Neural progenitor cell (in vitro differentiated cells): Measurements from ENCODE around the gene STK24.

Experiments used
- CTCF ChIP-seq: fragments of 200-600 bp; sonication (generic); IDR thresholded peaks from 2 replicates; pipeline ENCODE4 v1.5.1; 2017; ENCODE audit warnings: antibody characterized with exemption, mild to moderate bottlenecking
- EZH2 ChIP-seq: fragments of 200-600 bp; sonication (generic); IDR thresholded peaks from 2 replicates; pipeline ENCODE4 v1.6.1; 2017; ENCODE audit warnings: antibody characterized with exemption, mild to moderate bottlenecking, moderate library complexity
- EZH2phosphoT487 ChIP-seq: fragments of 200-600 bp; sonication (generic); IDR thresholded peaks from 2 replicates; pipeline ENCODE4 v1.6.1; 2017; ENCODE audit warnings: antibody characterized with exemption

GRCh38 chr13:98571955-98572662 lies 4.8 kb downstream of the STK24 start:
- TF ChIP-seq CTCF, result no peak
- no peak for TF ChIP-seq EZH2phosphoT487
- no peak for TF ChIP-seq EZH2
